Measurements from ENCODE around the gene SPAG9.
A peak's percentile ranks its signal among the peaks of the same experiment; 100 is the strongest.

The SPAG9 gene

GRCh38 chr17:51120739-51121619 lies at the start of gene SPAG9 (continued):
- TF ChIP-seq TSHZ1 (tag by site-specific recombination; IDR thresholded peaks at IDR 0.05; ENCODE audit: borderline replicate concordance) (peak; percentile 31; the same call in 1 of the 2 replicates), ZNF529 (tag by site-specific recombination; IDR thresholded peaks at IDR 0.05; ENCODE audit: insufficient replicate concordance) (no peak)

- Histone ChIP-seq H3K36me3 (ENCODE audit: control insufficient read depth in 2 of 2, insufficient read depth in 1 of 2, low read length in 2 of 2) (peaks cover 55 to 64% of the 10 kb centered on the region in 2 experiments), H3K4me1 (ENCODE audit: control insufficient read depth, insufficient read depth, low read length) (0 out of 2 replicates have a peak, but pooled peaks cover 5% of the 10 kb centered on the region), H3K9me3 (ENCODE audit: control insufficient read depth, insufficient read depth, low read depth, low read length) (no peaks in the 10 kb centered on the region), H3K27ac (ENCODE audit: extremely low read depth, low read depth, low read length) (no peak overlapping the region), H3K4me3 (ENCODE audit: low read depth, low read length) (no peak overlapping the region)
- ChIA-PET POLR2A (interaction anchor here (0.7 kb wide), 1 partner anchor 13 kb away, joined by 3 read pairs; no protein-coding TSS in a partner anchor), CTCF (no interaction called here)
- TF ChIP-seq ZNF202 (tag by site-specific recombination; IDR thresholded peaks at IDR 0.05; ENCODE audit: borderline replicate concordance) (no peak), ZNF362 (tag by site-specific recombination; IDR thresholded peaks at IDR 0.05) (0 out of 2 replicates have a peak, but pooled peaks have one; percentile 21), PRDM1 (tag by site-specific recombination; IDR thresholded peaks at IDR 0.05) (peak; percentile 95), RBAK (tag by site-specific recombination; IDR thresholded peaks at IDR 0.05) (no peak)
Observed at GRCh38 chr17:51169340-51169739, 48.7 kb upstream of the SPAG9 start.

- peaks cover 61 to 63% of the 10 kb centered on the region in 2 experiments for H3K36me3 ChIP-seq (ENCODE audit: control insufficient read depth in 2 of 2, insufficient read depth in 1 of 2, low read length in 2 of 2)
- POLR2A ChIA-PET: interaction anchor here (1.0 to 3.0 kb wide), 4 partner anchors 13 to 301 kb away, joined by 3 to 36 read pairs (median 4); partner anchors contain the start of genes NME1 and TOB1
- H3K9me3 ChIP-seq (ENCODE audit: control insufficient read depth, insufficient read depth, low read depth, low read length): no peaks in the 10 kb centered on the region
- CTCF ChIA-PET: interaction anchor here (1.2 to 2.0 kb wide), 3 partner anchors 11 to 21 kb away, joined by 4 to 10 read pairs (median 7); partner anchors contain the start of gene NME1
- H3K27ac ChIP-seq (ENCODE audit: extremely low read depth, low read depth, low read length): peak overlapping the region; percentile 91
- peak overlapping the region; percentile 88 for H3K4me3 ChIP-seq (ENCODE audit: low read depth, low read length)
- H3K4me1 ChIP-seq (ENCODE audit: control insufficient read depth, insufficient read depth, low read length): 0 out of 2 replicates have a peak, but pooled peaks cover 5% of the 10 kb centered on the region
- TF ChIP-seq ZNF645 (tag by site-specific recombination; IDR thresholded peaks at IDR 0.05) (no peak), ZNF211 (tag by site-specific recombination; IDR thresholded peaks at IDR 0.05; ENCODE audit: low read depth) (no peak), PRDM10 (tag by site-specific recombination; IDR thresholded peaks at IDR 0.05) (peak; percentile 87), ZNF335 (tag by site-specific recombination; conservative IDR thresholded peaks at IDR 0.05) (peak; percentile 64), ZNF174 (tag by site-specific recombination; IDR thresholded peaks at IDR 0.05) (no peak), ZIC2 (tag by site-specific recombination; IDR thresholded peaks at IDR 0.05) (0 out of 2 replicates have a peak, but pooled peaks have one; percentile 35), ZNF777 (tag by site-specific recombination; IDR thresholded peaks at IDR 0.05; ENCODE audit: borderline replicate concordance) (0 out of 2 replicates have a peak, but pooled peaks have one; percentile 35), GLIS1 (tag by site-specific recombination; IDR thresholded peaks at IDR 0.05) (peak; percentile 67), KLF17 (tag by site-specific recombination; IDR thresholded peaks at IDR 0.05) (peak; percentile 62; the same call in 1 of the 2 replicates), ZNF629 (tag by site-specific recombination; IDR thresholded peaks at IDR 0.05) (0 out of 2 replicates have a peak, but pooled peaks have one; percentile 18)
Observed at GRCh38 chr17:51166987-51167931, 46.6 kb upstream of the SPAG9 start.
